Astrocyte (in vitro differentiated cells and primary cell): ENCODE data around the gene CARD8. TPM values are rescaled to one million over a fixed set of nuclear protein-coding genes. Genes with fewer than 3 reads are reported as not detected.
"Not testable (repeated sequence)": the region's sequence is repeated elsewhere in the genome, so short reads cannot be mapped to it uniquely, and the experiment has no call there.

Experiments
- DNase-seq: peaks from one replicate; pipeline ENCODE4 v3.0.0-alpha.2; 2010; ENCODE audit warnings: low read depth
- FAIRE-seq: peaks from 2 replicates; lab custom pipeline; 2011; peaks lifted over from hg19 to GRCh38; lab: Jason Lieb, UNC
- H2AFZ ChIP-seq: 2 replicates; pipeline ENCODE4 v1.6.0; 2012; ENCODE audit warnings: low read depth, low read length, inconsistent platforms
- H3K27ac ChIP-seq: 2 replicates; pipeline ENCODE4 v1.5.1; 2011; ENCODE audit warnings: low read depth, low read length, inconsistent platforms
- H3K27me3 ChIP-seq: 2 replicates; pipeline ENCODE4 v1.6.0; 2011; ENCODE audit warnings: low read length, inconsistent platforms; ENCODE audit not compliant: insufficient read depth
- H3K36me3 ChIP-seq: 2 replicates; pipeline ENCODE4 v1.5.1; 2011; ENCODE audit warnings: low read length, inconsistent platforms; ENCODE audit not compliant: insufficient read depth
- H3K4me1 ChIP-seq: 2 replicates; pipeline ENCODE4 v1.5.1; 2011; ENCODE audit warnings: low read length, inconsistent platforms; ENCODE audit not compliant: insufficient read depth
- H3K4me2 ChIP-seq: 2 replicates; pipeline ENCODE4 v1.6.0; 2012; ENCODE audit warnings: low read length, inconsistent platforms
- H3K4me3 ChIP-seq: 2 replicates; pipeline ENCODE4 v1.5.1; 2011; ENCODE audit warnings: low read depth, mild to moderate bottlenecking, low read length, inconsistent platforms; ENCODE audit not compliant: insufficient read depth
- H3K79me2 ChIP-seq: 2 replicates; pipeline ENCODE4 v1.6.0; 2012; ENCODE audit warnings: mild to moderate bottlenecking, low read length, inconsistent platforms; ENCODE audit not compliant: insufficient read depth
- H3K9ac ChIP-seq: 2 replicates; pipeline ENCODE4 v1.6.0; 2012; ENCODE audit warnings: mild to moderate bottlenecking, low read length, inconsistent platforms
- H3K9me3 ChIP-seq: 2 replicates; pipeline ENCODE4 v1.5.1; 2012; ENCODE audit warnings: low read depth, mild to moderate bottlenecking, low read length, inconsistent platforms; ENCODE audit not compliant: insufficient read depth
- H4K20me1 ChIP-seq: 2 replicates; pipeline ENCODE4 v1.6.0; 2012; ENCODE audit warnings: low read length, inconsistent platforms; ENCODE audit not compliant: insufficient read depth
- H3K27ac Mint-ChIP-seq: one replicate; pipeline ENCODE4 v1.8.0; 2021; ENCODE audit warnings: mild to moderate bottlenecking, mixed read lengths; ENCODE audit not compliant: unreplicated experiment
- H3K27me3 Mint-ChIP-seq: one replicate; pipeline ENCODE4 v1.8.0; 2021; ENCODE audit warnings: low read depth, mixed read lengths; ENCODE audit not compliant: unreplicated experiment
- H3K36me3 Mint-ChIP-seq: one replicate; pipeline ENCODE4 v1.8.0; 2021; ENCODE audit warnings: low read depth, mixed read lengths; ENCODE audit not compliant: unreplicated experiment
- H3K4me1 Mint-ChIP-seq: one replicate; pipeline ENCODE4 v1.8.0; 2021; ENCODE audit warnings: low read depth, mixed read lengths; ENCODE audit not compliant: unreplicated experiment
- H3K4me3 Mint-ChIP-seq: one replicate; pipeline ENCODE4 v1.8.0; 2021; ENCODE audit warnings: mild to moderate bottlenecking, moderate library complexity, mixed read lengths; ENCODE audit not compliant: unreplicated experiment
- H3K9me3 Mint-ChIP-seq: one replicate; pipeline ENCODE4 v1.8.0; 2021; ENCODE audit warnings: mild to moderate bottlenecking, mixed read lengths; ENCODE audit not compliant: unreplicated experiment
- CTCF ChIP-seq: IDR thresholded peaks from 2 replicates; pipeline ENCODE4 v1.5.1; 2011; ENCODE audit warnings: low read depth, mild to moderate bottlenecking, inconsistent platforms, low read length, moderate library complexity; ENCODE audit not compliant: insufficient read depth
- EZH2 ChIP-seq: IDR thresholded peaks from 2 replicates; pipeline ENCODE4 v1.6.1; 2012; ENCODE audit warnings: mild to moderate bottlenecking, low read length, inconsistent platforms; ENCODE audit not compliant: insufficient read depth
- total RNA-seq: library from RNA; stranded (reverse); gene quantifications from 2 replicates; pipeline ENCODE4 v1.2.1, GENCODE V29; 2021

The CARD8 gene
- total RNA-seq, 1 donor from 2014 or later = 26.3 TPM

GRCh38 chr19:48230555-48231129 is 25.1 kb downstream of the CARD8 start:
- FAIRE-seq = no peak
- no peaks in the 10 kb centered on the region for H3K4me1 Mint-ChIP-seq
- H3K36me3 Mint-ChIP-seq = peaks cover 42% of the 10 kb centered on the region

GRCh38 chr19:48221628-48222027 is 34.1 kb downstream of the CARD8 start:
- FAIRE-seq (no peak), DNase-seq (no peak)
- Histone ChIP-seq H3K4me3 (no peak overlapping the region), H3K9me3 (no peaks in the 10 kb centered on the region), H3K36me3 (peaks cover 2% of the 10 kb centered on the region), H3K79me2 (no peaks in the 10 kb centered on the region), H2AFZ (no peak overlapping the region), H3K4me2 (no peak overlapping the region), H4K20me1 (no peaks in the 10 kb centered on the region), H3K4me1 (peaks cover 6% of the 10 kb centered on the region), H3K9ac (no peak overlapping the region), H3K27ac (no peak overlapping the region), H3K27me3 (no peaks in the 10 kb centered on the region)
- Mint-ChIP-seq H3K27ac (no peak overlapping the region), H3K4me3 (no peak overlapping the region), H3K27me3 (no peaks in the 10 kb centered on the region), H3K36me3 (peaks cover 8% of the 10 kb centered on the region), H3K9me3 (no peaks in the 10 kb centered on the region), H3K4me1 (peaks cover 7% of the 10 kb centered on the region)
- TF ChIP-seq CTCF = no peak
- no peak for TF ChIP-seq EZH2

More at GRCh38 chr19:48230555-48231129, 25.1 kb downstream of the CARD8 start:
- H3K27me3 Mint-ChIP-seq = no peaks in the 10 kb centered on the region
- Histone ChIP-seq H3K79me2 (no peaks in the 10 kb centered on the region), H3K27ac (no peak overlapping the region), H4K20me1 (no peaks in the 10 kb centered on the region), H3K36me3 (peaks cover 4% of the 10 kb centered on the region), H3K9ac (no peak overlapping the region), H3K4me2 (no peak overlapping the region), H3K4me3 (no peak overlapping the region), H3K4me1 (no peaks in the 10 kb centered on the region), H2AFZ (no peak overlapping the region), H3K9me3 (no peaks in the 10 kb centered on the region), H3K27me3 (no peaks in the 10 kb centered on the region)
- DNase-seq = no peak
- no peak overlapping the region for H3K4me3 Mint-ChIP-seq
- TF ChIP-seq CTCF (no peak), EZH2 (no peak)
- no peak overlapping the region for H3K27ac Mint-ChIP-seq
- H3K9me3 Mint-ChIP-seq = peaks cover 4% of the 10 kb centered on the region

GRCh38 chr19:48220784-48221183 is 34.9 kb downstream of the CARD8 start:
- DNase-seq, H3K27me3 Mint-ChIP-seq, H3K4me3 ChIP-seq, H2AFZ ChIP-seq, FAIRE-seq, H3K4me3 Mint-ChIP-seq, H3K79me2 ChIP-seq, H3K27ac Mint-ChIP-seq, H3K9me3 ChIP-seq, H3K36me3 Mint-ChIP-seq, H4K20me1 ChIP-seq, H3K9me3 Mint-ChIP-seq, H3K36me3 ChIP-seq, H3K4me1 Mint-ChIP-seq, H3K27me3 ChIP-seq, H3K4me2 ChIP-seq, H3K27ac ChIP-seq, H3K9ac ChIP-seq, H3K4me1 ChIP-seq: not testable (repeated sequence)
